Left ventricle myocardium inferior (tissue), 1 donor: ENCODE data around the gene LCE1B. TPM values are rescaled to one million over a fixed set of nuclear protein-coding genes. Genes with fewer than 3 reads are reported as not detected.

Experiments used
- DNase-seq: peaks from one replicate; pipeline ENCODE4 v3.0.0-alpha.2; 2020
- H3K27ac ChIP-seq: fragments of 200-600 bp; replicated peaks from 2 replicates; pipeline ENCODE4 v1.8.0; 2021
- H3K27me3 ChIP-seq: fragments of 200-600 bp; 2 replicates; pipeline ENCODE4 v1.8.0; 2021; ENCODE audit warnings: low read depth
- H3K36me3 ChIP-seq: fragments of 200-600 bp; 2 replicates; pipeline ENCODE4 v1.8.0; 2021
- H3K4me1 ChIP-seq: fragments of 200-600 bp; 2 replicates; pipeline ENCODE4 v1.8.0; 2021
- H3K4me3 ChIP-seq: fragments of 200-600 bp; 2 replicates; pipeline ENCODE4 v1.8.0; 2021; ENCODE audit warnings: mild to moderate bottlenecking, moderate library complexity
- H3K9me3 ChIP-seq: fragments of 200-600 bp; replicated peaks from 2 replicates; pipeline ENCODE4 v1.8.0; 2021
- CTCF ChIP-seq: fragments of 200-600 bp; IDR thresholded peaks from 2 replicates; pipeline ENCODE4 v1.8.0; 2021; ENCODE audit warnings: antibody characterized with exemption, mild to moderate bottlenecking, borderline replicate concordance
- intact Hi-C: fragments of 100-400 bp; cut with micrococcal nuclease; formaldehyde crosslinking; loops from one replicate; pipeline ENCODE4 v1.11.0; 2022
- total RNA-seq: library from RNA; stranded (reverse); fragmentation: NEBNext Ultra II Directional; extraction: Animal tissue kit (Norgen Biotek cat#: 25700); gene quantifications from one replicate; pipeline ENCODE4 v1.2.1, GENCODE V29; 2021
- donor health status: DM: no; HTN: yes; CAD: no; lungs with severe emphysema.

LCE1B gene
- total RNA-seq, 1 donor from 2014 or later, result not detected

- intact Hi-C loops, result no loop called here
- DNase-seq, result no peak
- Histone ChIP-seq H3K27me3 (peaks cover 11% of the 10 kb centered on the region), H3K36me3 (no peaks in the 10 kb centered on the region), H3K27ac (no peak overlapping the region), H3K9me3 (no peaks in the 10 kb centered on the region), H3K4me3 (no peak overlapping the region), H3K4me1 (no peaks in the 10 kb centered on the region)
- TF ChIP-seq CTCF, result no peak
These were observed 13.2 kb downstream of the LCE1B start for GRCh38 chr1:152824964-152825363.

DNA sequence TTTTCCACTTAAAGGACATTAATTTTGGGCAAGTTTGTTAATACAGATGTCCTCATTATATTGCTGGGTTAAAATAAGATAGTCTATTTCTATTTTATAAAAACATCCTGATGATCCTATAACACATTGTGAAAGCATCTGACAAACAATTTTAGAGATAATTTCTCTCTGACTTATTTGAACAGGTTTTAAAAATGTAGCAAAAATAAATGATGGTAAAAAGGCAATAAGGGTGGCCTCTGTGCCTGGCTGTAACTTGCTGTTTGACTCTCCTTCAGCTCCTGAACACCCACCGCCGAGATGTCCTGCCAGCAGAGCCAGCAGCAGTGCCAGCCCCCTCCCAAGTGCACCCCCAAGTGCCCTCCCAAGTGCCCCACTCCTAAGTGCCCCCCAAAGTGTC, 15.4 kb downstream of the LCE1B start, which contains the start of gene LCE1A:
TSS of gene LCE1A (plus strand) at position 301 of the 400 bp plus-strand sequence. CDS start at position 301, 0 bp downstream.
- no peaks in the 10 kb centered on the region for H3K4me1 ChIP-seq
- intact Hi-C loops, result no loop called here
- no peak for TF ChIP-seq CTCF
- H3K27me3 ChIP-seq, result peaks cover 19% of the 10 kb centered on the region
- H3K36me3 ChIP-seq, result no peaks in the 10 kb centered on the region
- DNase-seq, result no peak
- H3K9me3 ChIP-seq, result no peaks in the 10 kb centered on the region
- no peak within 1 kb of the TSS for H3K4me3 ChIP-seq
- H3K27ac ChIP-seq, result no peak within 1 kb of the TSS

DNA sequence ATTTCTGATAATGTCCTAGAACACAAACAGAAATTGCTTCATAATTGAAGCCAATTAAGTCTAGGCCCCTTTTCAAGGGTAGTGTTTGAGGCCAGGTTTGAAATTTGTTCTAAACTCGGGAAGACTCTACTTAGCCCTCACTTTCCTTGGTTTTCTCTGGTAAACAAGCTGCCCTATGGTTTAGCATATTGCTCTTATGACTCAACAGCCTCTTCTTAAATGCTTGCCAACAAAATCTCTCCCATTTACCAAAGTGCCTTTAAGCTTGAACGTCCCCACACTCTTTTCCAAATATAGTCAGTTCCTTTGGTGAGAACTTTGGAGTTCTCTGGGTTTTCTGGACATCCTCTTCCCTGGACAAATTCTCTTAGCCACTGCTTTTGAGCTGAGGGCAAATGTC, 25.1 kb downstream of the LCE1B start:
- Histone ChIP-seq H3K9me3 (no peaks in the 10 kb centered on the region), H3K36me3 (no peaks in the 10 kb centered on the region), H3K27ac (no peak overlapping the region), H3K27me3 (peaks cover 5% of the 10 kb centered on the region), H3K4me1 (no peaks in the 10 kb centered on the region), H3K4me3 (no peak overlapping the region)
- DNase-seq, result no peak
- intact Hi-C loops, result no loop called here
- no peak for TF ChIP-seq CTCF

- H3K27me3 ChIP-seq, result peaks cover 5% of the 10 kb centered on the region
- intact Hi-C loops, result no loop called here
- TF ChIP-seq CTCF, result no peak
- no peaks in the 10 kb centered on the region for H3K9me3 ChIP-seq
- no peaks in the 10 kb centered on the region for H3K36me3 ChIP-seq
- no peak within 1 kb of the TSS for H3K4me3 ChIP-seq
- no peak for DNase-seq
- no peaks in the 10 kb centered on the region for H3K4me1 ChIP-seq
- H3K27ac ChIP-seq, result no peak within 1 kb of the TSS
These were observed 30.8 kb downstream of the LCE1B start, which contains the start of gene LCE6A for GRCh38 chr1:152842556-152842955. Gene LCE6A (plus strand): TSS chr1:152842856. CDS start chr1:152843521, 665 bp downstream.

- intact Hi-C loops, result no loop called here
These were observed 43.9 kb downstream of the LCE1B start for GRCh38 chr1:152855661-152856060.

More at GRCh38 chr1:152855661-152856060, 43.9 kb downstream of the LCE1B start:
- no peak for DNase-seq
- Histone ChIP-seq H3K36me3 (no peaks in the 10 kb centered on the region), H3K4me3 (no peak overlapping the region), H3K9me3 (no peaks in the 10 kb centered on the region), H3K27me3 (no peaks in the 10 kb centered on the region), H3K27ac (no peak overlapping the region), H3K4me1 (no peaks in the 10 kb centered on the region)
- no peak for TF ChIP-seq CTCF
